GM23338 (cell line): Measurements from ENCODE around the gene APRT. TPM values are rescaled to one million over a fixed set of nuclear protein-coding genes. Genes with fewer than 3 reads are reported as not detected.
A peak's percentile ranks its signal among the peaks of the same experiment; 100 is the strongest.

ENCODE experiments used
- ATAC-seq: fragments of 200-7000 bp; cut with Tn5 transposase; 3 replicates; pipeline ENCODE4 v1.9.1; 2020
- DNase-seq: peaks from one replicate; pipeline ENCODE4 v3.0.0-alpha.2; 2015; ENCODE audit warnings: low spot score
- H2AFZ ChIP-seq: fragments of 200-600 bp; sonication (generic); 2 replicates; pipeline ENCODE4 v1.8.0; 2016; ENCODE audit warnings: antibody characterized with exemption, mild to moderate bottlenecking, moderate library complexity
- H3F3A ChIP-seq: fragments of 200-600 bp; sonication (generic); replicated peaks from 2 replicates; pipeline ENCODE4 v1.8.0; 2017; ENCODE audit warnings: antibody characterized with exemption, mixed run types, low read depth
- H3K27ac ChIP-seq: fragments of 200-600 bp; sonication (generic); 2 replicates; pipeline ENCODE4 v1.6.1; 2016; ENCODE audit warnings: low read depth
- H3K27me3 ChIP-seq: fragments of 200-600 bp; sonication (generic); 2 replicates; pipeline ENCODE4 v1.8.0; 2016; ENCODE audit warnings: mild to moderate bottlenecking, mixed run types, moderate library complexity; ENCODE audit not compliant: insufficient read depth
- H3K36me3 ChIP-seq: fragments of 200-600 bp; sonication (generic); 2 replicates; pipeline ENCODE4 v1.8.0; 2016; ENCODE audit warnings: mild to moderate bottlenecking; ENCODE audit not compliant: insufficient read depth
- H3K4me1 ChIP-seq: fragments of 200-600 bp; sonication (generic); 2 replicates; pipeline ENCODE4 v1.8.0; 2016; ENCODE audit warnings: mild to moderate bottlenecking, moderate library complexity; ENCODE audit not compliant: insufficient read depth
- H3K4me2 ChIP-seq: fragments of 200-600 bp; sonication (generic); 2 replicates; pipeline ENCODE4 v1.7.1; 2017; ENCODE audit warnings: mixed run types
- H3K4me3 ChIP-seq: fragments of 200-600 bp; sonication (generic); 2 replicates; pipeline ENCODE4 v1.6.1; 2016; ENCODE audit warnings: mixed run types
- H3K79me2 ChIP-seq: fragments of 200-600 bp; sonication (generic); replicated peaks from 2 replicates; pipeline ENCODE4 v1.8.0; 2017; ENCODE audit warnings: mild to moderate bottlenecking; ENCODE audit not compliant: insufficient read depth
- H3K9me2 ChIP-seq: fragments of 200-600 bp; sonication (generic); 2 replicates; pipeline ENCODE4 v1.8.0; 2017; ENCODE audit not compliant: insufficient read depth
- H4K20me1 ChIP-seq: fragments of 200-600 bp; sonication (generic); replicated peaks from 2 replicates; pipeline ENCODE4 v1.8.0; 2017; ENCODE audit warnings: mild to moderate bottlenecking; ENCODE audit not compliant: insufficient read depth
- H3K27ac Mint-ChIP-seq: 2 replicates; pipeline ENCODE4 v1.8.0; 2020; ENCODE audit warnings: inconsistent platforms, mild to moderate bottlenecking, moderate library complexity, mixed read lengths
- H3K27me3 Mint-ChIP-seq: 3 replicates; pipeline ENCODE4 v1.8.0; 2022; ENCODE audit warnings: low read depth, mild to moderate bottlenecking, moderate library complexity, mixed read lengths, inconsistent platforms; ENCODE audit not compliant: insufficient read depth, poor library complexity
- H3K36me3 Mint-ChIP-seq: 3 replicates; pipeline ENCODE4 v1.8.0; 2021; ENCODE audit warnings: low read depth, mild to moderate bottlenecking, inconsistent platforms, moderate library complexity, mixed read lengths
- H3K4me1 Mint-ChIP-seq: 3 replicates; pipeline ENCODE4 v1.8.0; 2020; ENCODE audit warnings: mild to moderate bottlenecking, inconsistent platforms, mixed read lengths
- H3K4me3 Mint-ChIP-seq: 3 replicates; pipeline ENCODE4 v1.8.0; 2021; ENCODE audit warnings: moderate library complexity, mild to moderate bottlenecking, inconsistent platforms, mixed read lengths
- H3K9me3 Mint-ChIP-seq: 3 replicates; pipeline ENCODE4 v1.8.0; 2020; ENCODE audit warnings: moderate library complexity, mild to moderate bottlenecking, inconsistent platforms, mixed read lengths
- CREB1 ChIP-seq: fragments of 250-450 bp; sonication (Bioruptor Pico); IDR thresholded peaks from 2 replicates; pipeline ENCODE4 v1.5.0; 2020; ENCODE audit warnings: low read depth, mild to moderate bottlenecking, moderate library complexity
- EZH2phosphoT487 ChIP-seq: fragments of 200-600 bp; sonication (generic); IDR thresholded peaks from one replicate; pipeline ENCODE4 v1.8.1; 2018; ENCODE audit warnings: antibody characterized with exemption; ENCODE audit not compliant: unreplicated experiment
- POLR2AphosphoS5 ChIP-seq: IDR thresholded peaks from 2 replicates; pipeline ENCODE4 v1.6.1; 2016; ENCODE audit warnings: antibody characterized with exemption, low read depth
- ZNF114 ChIP-seq: fragments of 250-450 bp; sonication (Bioruptor Pico); IDR thresholded peaks from 2 replicates; pipeline ENCODE4 v1.5.0; 2020; ENCODE audit warnings: mild to moderate bottlenecking, moderate library complexity
- ZNF331 ChIP-seq: fragments of 250-450 bp; sonication (Bioruptor Pico); IDR thresholded peaks from 2 replicates; pipeline ENCODE4 v1.5.0; 2020; ENCODE audit warnings: low read depth, mild to moderate bottlenecking, moderate library complexity
- polyA plus RNA-seq: library from polyadenylated mRNA; unstranded; fragments of >200 nt; fragmentation: Nextera tagmentation; extraction: Ambion mirVana; gene quantifications from 2 replicates; pipeline ENCODE4 v1.2.1, GENCODE V29; 2016
- total RNA-seq: library from RNA; depleted of rRNA; stranded (reverse); fragments of >200 nt; shearing (Covaris generic); gene quantifications from 2 replicates; pipeline ENCODE4 v1.2.3, GENCODE V29; 2014
- TF ChIP-seq, protein P1 (sequence below), 2 experiments: fragments of 200-600 bp in 1 of 2; sonication (generic) in 1 of 2; conservative IDR thresholded peaks; 2 replicates each; pipeline versions ENCODE4 v1.5.1 to v1.6.1; 2016 to 2017; ENCODE audit warnings: antibody characterized with exemption in 2 of 2, low read depth in 2 of 2, mild to moderate bottlenecking in 2 of 2, moderate library complexity in 1 of 2
- TF ChIP-seq, protein P2 (sequence below): IDR thresholded peaks from one replicate; pipeline ENCODE4 v1.6.1; 2018; ENCODE audit warnings: antibody characterized with exemption; ENCODE audit not compliant: unreplicated experiment
- TF ChIP-seq, protein P3 (sequence below): IDR thresholded peaks from 2 replicates; pipeline ENCODE4 v1.6.1; 2016; ENCODE audit warnings: antibody characterized with exemption
- TF ChIP-seq, protein P4 (sequence below): fragments of 250-450 bp; sonication (Bioruptor Pico); IDR thresholded peaks from 2 replicates; pipeline ENCODE4 v1.5.0; 2020; ENCODE audit warnings: mild to moderate bottlenecking, moderate library complexity

The APRT gene
- total and polyA plus RNA-seq, 2 experiments from 2014 or later, result 250 to 522 TPM

DNA sequence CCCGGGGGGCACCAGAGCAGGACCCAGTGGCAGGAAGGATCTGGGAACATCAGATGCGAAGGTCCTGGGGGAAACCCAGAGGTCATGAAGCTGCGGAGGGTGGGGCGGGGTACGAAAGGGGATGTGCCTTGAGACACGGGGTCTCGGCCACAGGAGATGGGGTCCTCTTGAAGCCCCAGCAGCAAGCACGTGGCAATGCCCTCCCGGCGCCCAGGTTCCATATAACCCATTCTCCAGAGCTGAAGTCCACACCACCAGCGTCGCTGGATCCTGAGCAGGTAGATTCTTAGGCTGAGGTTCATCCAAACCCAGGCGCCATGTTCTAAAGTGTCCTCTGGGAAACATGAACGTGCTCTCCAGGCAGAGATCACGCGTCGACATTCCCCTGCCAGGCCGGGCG lies 47.6 kb downstream of the APRT start:
- TF ChIP-seq, protein P1, sequence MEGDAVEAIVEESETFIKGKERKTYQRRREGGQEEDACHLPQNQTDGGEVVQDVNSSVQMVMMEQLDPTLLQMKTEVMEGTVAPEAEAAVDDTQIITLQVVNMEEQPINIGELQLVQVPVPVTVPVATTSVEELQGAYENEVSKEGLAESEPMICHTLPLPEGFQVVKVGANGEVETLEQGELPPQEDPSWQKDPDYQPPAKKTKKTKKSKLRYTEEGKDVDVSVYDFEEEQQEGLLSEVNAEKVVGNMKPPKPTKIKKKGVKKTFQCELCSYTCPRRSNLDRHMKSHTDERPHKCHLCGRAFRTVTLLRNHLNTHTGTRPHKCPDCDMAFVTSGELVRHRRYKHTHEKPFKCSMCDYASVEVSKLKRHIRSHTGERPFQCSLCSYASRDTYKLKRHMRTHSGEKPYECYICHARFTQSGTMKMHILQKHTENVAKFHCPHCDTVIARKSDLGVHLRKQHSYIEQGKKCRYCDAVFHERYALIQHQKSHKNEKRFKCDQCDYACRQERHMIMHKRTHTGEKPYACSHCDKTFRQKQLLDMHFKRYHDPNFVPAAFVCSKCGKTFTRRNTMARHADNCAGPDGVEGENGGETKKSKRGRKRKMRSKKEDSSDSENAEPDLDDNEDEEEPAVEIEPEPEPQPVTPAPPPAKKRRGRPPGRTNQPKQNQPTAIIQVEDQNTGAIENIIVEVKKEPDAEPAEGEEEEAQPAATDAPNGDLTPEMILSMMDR (conservative IDR thresholded peaks at IDR 0.05; ENCODE audit: low read depth in 2 of 2), result no peak
- no peak for TF ChIP-seq ZNF331 (CRISPR knock-in tag)
- TF ChIP-seq, protein P2, sequence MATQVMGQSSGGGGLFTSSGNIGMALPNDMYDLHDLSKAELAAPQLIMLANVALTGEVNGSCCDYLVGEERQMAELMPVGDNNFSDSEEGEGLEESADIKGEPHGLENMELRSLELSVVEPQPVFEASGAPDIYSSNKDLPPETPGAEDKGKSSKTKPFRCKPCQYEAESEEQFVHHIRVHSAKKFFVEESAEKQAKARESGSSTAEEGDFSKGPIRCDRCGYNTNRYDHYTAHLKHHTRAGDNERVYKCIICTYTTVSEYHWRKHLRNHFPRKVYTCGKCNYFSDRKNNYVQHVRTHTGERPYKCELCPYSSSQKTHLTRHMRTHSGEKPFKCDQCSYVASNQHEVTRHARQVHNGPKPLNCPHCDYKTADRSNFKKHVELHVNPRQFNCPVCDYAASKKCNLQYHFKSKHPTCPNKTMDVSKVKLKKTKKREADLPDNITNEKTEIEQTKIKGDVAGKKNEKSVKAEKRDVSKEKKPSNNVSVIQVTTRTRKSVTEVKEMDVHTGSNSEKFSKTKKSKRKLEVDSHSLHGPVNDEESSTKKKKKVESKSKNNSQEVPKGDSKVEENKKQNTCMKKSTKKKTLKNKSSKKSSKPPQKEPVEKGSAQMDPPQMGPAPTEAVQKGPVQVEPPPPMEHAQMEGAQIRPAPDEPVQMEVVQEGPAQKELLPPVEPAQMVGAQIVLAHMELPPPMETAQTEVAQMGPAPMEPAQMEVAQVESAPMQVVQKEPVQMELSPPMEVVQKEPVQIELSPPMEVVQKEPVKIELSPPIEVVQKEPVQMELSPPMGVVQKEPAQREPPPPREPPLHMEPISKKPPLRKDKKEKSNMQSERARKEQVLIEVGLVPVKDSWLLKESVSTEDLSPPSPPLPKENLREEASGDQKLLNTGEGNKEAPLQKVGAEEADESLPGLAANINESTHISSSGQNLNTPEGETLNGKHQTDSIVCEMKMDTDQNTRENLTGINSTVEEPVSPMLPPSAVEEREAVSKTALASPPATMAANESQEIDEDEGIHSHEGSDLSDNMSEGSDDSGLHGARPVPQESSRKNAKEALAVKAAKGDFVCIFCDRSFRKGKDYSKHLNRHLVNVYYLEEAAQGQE, result no peak
- TF ChIP-seq, protein P3, sequence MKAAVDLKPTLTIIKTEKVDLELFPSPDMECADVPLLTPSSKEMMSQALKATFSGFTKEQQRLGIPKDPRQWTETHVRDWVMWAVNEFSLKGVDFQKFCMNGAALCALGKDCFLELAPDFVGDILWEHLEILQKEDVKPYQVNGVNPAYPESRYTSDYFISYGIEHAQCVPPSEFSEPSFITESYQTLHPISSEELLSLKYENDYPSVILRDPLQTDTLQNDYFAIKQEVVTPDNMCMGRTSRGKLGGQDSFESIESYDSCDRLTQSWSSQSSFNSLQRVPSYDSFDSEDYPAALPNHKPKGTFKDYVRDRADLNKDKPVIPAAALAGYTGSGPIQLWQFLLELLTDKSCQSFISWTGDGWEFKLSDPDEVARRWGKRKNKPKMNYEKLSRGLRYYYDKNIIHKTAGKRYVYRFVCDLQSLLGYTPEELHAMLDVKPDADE, result no peak
- no peak for TF ChIP-seq CREB1
- TF ChIP-seq, protein P4, sequence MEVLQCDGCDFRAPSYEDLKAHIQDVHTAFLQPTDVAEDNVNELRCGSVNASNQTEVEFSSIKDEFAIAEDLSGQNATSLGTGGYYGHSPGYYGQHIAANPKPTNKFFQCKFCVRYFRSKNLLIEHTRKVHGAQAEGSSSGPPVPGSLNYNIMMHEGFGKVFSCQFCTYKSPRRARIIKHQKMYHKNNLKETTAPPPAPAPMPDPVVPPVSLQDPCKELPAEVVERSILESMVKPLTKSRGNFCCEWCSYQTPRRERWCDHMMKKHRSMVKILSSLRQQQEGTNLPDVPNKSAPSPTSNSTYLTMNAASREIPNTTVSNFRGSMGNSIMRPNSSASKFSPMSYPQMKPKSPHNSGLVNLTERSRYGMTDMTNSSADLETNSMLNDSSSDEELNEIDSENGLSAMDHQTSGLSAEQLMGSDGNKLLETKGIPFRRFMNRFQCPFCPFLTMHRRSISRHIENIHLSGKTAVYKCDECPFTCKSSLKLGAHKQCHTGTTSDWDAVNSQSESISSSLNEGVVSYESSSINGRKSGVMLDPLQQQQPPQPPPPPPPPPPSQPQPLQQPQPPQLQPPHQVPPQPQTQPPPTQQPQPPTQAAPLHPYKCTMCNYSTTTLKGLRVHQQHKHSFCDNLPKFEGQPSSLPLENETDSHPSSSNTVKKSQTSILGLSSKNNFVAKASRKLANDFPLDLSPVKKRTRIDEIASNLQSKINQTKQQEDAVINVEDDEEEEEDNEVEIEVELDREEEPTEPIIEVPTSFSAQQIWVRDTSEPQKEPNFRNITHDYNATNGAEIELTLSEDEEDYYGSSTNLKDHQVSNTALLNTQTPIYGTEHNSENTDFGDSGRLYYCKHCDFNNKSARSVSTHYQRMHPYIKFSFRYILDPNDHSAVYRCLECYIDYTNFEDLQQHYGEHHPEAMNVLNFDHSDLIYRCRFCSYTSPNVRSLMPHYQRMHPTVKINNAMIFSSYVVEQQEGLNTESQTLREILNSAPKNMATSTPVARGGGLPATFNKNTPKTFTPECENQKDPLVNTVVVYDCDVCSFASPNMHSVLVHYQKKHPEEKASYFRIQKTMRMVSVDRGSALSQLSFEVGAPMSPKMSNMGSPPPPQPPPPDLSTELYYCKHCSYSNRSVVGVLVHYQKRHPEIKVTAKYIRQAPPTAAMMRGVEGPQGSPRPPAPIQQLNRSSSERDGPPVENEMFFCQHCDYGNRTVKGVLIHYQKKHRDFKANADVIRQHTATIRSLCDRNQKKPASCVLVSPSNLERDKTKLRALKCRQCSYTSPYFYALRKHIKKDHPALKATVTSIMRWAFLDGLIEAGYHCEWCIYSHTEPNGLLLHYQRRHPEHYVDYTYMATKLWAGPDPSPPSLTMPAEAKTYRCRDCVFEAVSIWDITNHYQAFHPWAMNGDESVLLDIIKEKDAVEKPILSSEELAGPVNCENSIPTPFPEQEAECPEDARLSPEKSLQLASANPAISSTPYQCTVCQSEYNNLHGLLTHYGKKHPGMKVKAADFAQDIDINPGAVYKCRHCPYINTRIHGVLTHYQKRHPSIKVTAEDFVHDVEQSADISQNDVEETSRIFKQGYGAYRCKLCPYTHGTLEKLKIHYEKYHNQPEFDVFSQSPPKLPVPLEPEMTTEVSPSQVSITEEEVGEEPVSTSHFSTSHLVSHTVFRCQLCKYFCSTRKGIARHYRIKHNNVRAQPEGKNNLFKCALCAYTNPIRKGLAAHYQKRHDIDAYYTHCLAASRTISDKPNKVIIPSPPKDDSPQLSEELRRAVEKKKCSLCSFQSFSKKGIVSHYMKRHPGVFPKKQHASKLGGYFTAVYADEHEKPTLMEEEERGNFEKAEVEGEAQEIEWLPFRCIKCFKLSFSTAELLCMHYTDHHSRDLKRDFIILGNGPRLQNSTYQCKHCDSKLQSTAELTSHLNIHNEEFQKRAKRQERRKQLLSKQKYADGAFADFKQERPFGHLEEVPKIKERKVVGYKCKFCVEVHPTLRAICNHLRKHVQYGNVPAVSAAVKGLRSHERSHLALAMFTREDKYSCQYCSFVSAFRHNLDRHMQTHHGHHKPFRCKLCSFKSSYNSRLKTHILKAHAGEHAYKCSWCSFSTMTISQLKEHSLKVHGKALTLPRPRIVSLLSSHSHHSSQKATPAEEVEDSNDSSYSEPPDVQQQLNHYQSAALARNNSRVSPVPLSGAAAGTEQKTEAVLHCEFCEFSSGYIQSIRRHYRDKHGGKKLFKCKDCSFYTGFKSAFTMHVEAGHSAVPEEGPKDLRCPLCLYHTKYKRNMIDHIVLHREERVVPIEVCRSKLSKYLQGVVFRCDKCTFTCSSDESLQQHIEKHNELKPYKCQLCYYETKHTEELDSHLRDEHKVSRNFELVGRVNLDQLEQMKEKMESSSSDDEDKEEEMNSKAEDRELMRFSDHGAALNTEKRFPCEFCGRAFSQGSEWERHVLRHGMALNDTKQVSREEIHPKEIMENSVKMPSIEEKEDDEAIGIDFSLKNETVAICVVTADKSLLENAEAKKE (CRISPR knock-in tag), result no peak
- no peak for TF ChIP-seq EZH2phosphoT487
- TF ChIP-seq POLR2AphosphoS5, result no peak
- no peak for TF ChIP-seq ZNF114 (CRISPR knock-in tag)
- H3K36me3 Mint-ChIP-seq, result no peaks in the 10 kb centered on the region
- no peaks in the 10 kb centered on the region for H3K36me3 ChIP-seq
- H3K27ac Mint-ChIP-seq, result peak overlapping the region; percentile 57
- H3K4me1 Mint-ChIP-seq, result peaks cover 55% of the 10 kb centered on the region
- H2AFZ ChIP-seq, result no peak overlapping the region
- H3K9me2 ChIP-seq, result no peaks in the 10 kb centered on the region
- H3K79me2 ChIP-seq, result peaks cover 41% of the 10 kb centered on the region
- no peaks in the 10 kb centered on the region for H3K27me3 ChIP-seq
- H3F3A ChIP-seq, result peaks cover 11% of the 10 kb centered on the region; the same call in 1 of the 2 replicates
- H3K9me3 Mint-ChIP-seq, result no peaks in the 10 kb centered on the region
- peaks cover 18% of the 10 kb centered on the region for H3K27me3 Mint-ChIP-seq
- no peak overlapping the region for H3K4me3 ChIP-seq
- no peak for DNase-seq
- ATAC-seq, result no peak
- H3K4me3 Mint-ChIP-seq, result no peak overlapping the region
- peak overlapping the region; percentile 4; the same call in 1 of the 2 replicates for H3K4me2 ChIP-seq
- H3K4me1 ChIP-seq, result peaks cover 19% of the 10 kb centered on the region
- H3K27ac ChIP-seq, result peak overlapping the region; percentile 89
- H4K20me1 ChIP-seq, result no peaks in the 10 kb centered on the region
